SK-N-SH treated with all-trans-retinoic acid at 6 μM for 48 hours (cell line): ENCODE data around the gene CALML5.

ENCODE experiments used
- ATAC-seq: fragments of 200-7000 bp; cut with Tn5 transposase; 3 replicates; pipeline ENCODE4 v1.9.1; 2020; ENCODE audit warnings: mild to moderate bottlenecking, moderate library complexity
- ARNTL ChIP-seq: fragments of 450-650 bp; formaldehyde crosslinking; IDR thresholded peaks from 2 replicates; pipeline ENCODE4 v1.5.0; 2020; ENCODE audit warnings: low read depth, mild to moderate bottlenecking, moderate library complexity, borderline replicate concordance
- BACH2 ChIP-seq: fragments of 250-450 bp; sonication (Bioruptor Pico); IDR thresholded peaks from 2 replicates; pipeline ENCODE4 v1.9.0; 2021; ENCODE audit warnings: mild to moderate bottlenecking, borderline replicate concordance
- CSDC2 ChIP-seq: fragments of 250-450 bp; sonication (Bioruptor Pico); IDR thresholded peaks from 2 replicates; pipeline ENCODE4 v1.5.0; 2020; ENCODE audit warnings: mild to moderate bottlenecking, moderate library complexity
- ESRRG ChIP-seq: fragments of 250-450 bp; sonication (Bioruptor Pico); IDR thresholded peaks from 2 replicates; pipeline ENCODE4 v1.6.1; 2021; ENCODE audit warnings: mild to moderate bottlenecking
- ISL1 ChIP-seq: fragments of 250-450 bp; sonication (Bioruptor Pico); IDR thresholded peaks from 2 replicates; pipeline ENCODE4 v2.1.2; 2022; ENCODE audit warnings: mild to moderate bottlenecking, moderate library complexity
- OSR1 ChIP-seq: fragments of 250-450 bp; sonication (Bioruptor Pico); IDR thresholded peaks from 2 replicates; pipeline ENCODE4 v1.8.0; 2022; ENCODE audit warnings: moderate library complexity, mild to moderate bottlenecking, inconsistent platforms
- POU6F1 ChIP-seq: fragments of 250-450 bp; sonication (Bioruptor Pico); IDR thresholded peaks from 2 replicates; pipeline ENCODE4 v1.8.0; 2021; ENCODE audit warnings: low read depth, mild to moderate bottlenecking, moderate library complexity, borderline replicate concordance
- PPARA ChIP-seq: fragments of 250-450 bp; sonication (Bioruptor Pico); IDR thresholded peaks from 2 replicates; pipeline ENCODE4 v1.5.0; 2020; ENCODE audit warnings: mild to moderate bottlenecking, borderline replicate concordance
- RARB ChIP-seq: fragments of 250-450 bp; sonication (Bioruptor Pico); IDR thresholded peaks from 2 replicates; pipeline ENCODE4 v1.8.0; 2021; ENCODE audit warnings: mild to moderate bottlenecking, moderate library complexity
- SNAI2 ChIP-seq: fragments of 250-450 bp; sonication (Bioruptor Pico); IDR thresholded peaks from 2 replicates; pipeline ENCODE4 v1.5.0; 2020; ENCODE audit warnings: mild to moderate bottlenecking, moderate library complexity
- TCF4 ChIP-seq: fragments of 250-450 bp; sonication (Bioruptor Pico); IDR thresholded peaks from 2 replicates; pipeline ENCODE4 v1.8.0; 2021; ENCODE audit warnings: mild to moderate bottlenecking, moderate library complexity, borderline replicate concordance
- TSHZ2 ChIP-seq: fragments of 250-450 bp; sonication (Bioruptor Pico); IDR thresholded peaks from 2 replicates; pipeline ENCODE4 v1.5.0; 2020; ENCODE audit warnings: mild to moderate bottlenecking, moderate library complexity
- ZC3H10 ChIP-seq: fragments of 250-450 bp; sonication (Bioruptor Pico); IDR thresholded peaks from 2 replicates; pipeline ENCODE4 v1.5.1; 2021; ENCODE audit warnings: mild to moderate bottlenecking, moderate library complexity
- ZFP3 ChIP-seq: fragments of 250-450 bp; sonication (Bioruptor Pico); IDR thresholded peaks from 2 replicates; pipeline ENCODE4 v1.5.0; 2020; ENCODE audit warnings: mild to moderate bottlenecking, moderate library complexity
- ZFP30 ChIP-seq: fragments of 450-650 bp; formaldehyde crosslinking; IDR thresholded peaks from 2 replicates; pipeline ENCODE4 v1.5.0; 2022; ENCODE audit warnings: mild to moderate bottlenecking, moderate library complexity
- ZNF565 ChIP-seq: fragments of 450-650 bp; formaldehyde crosslinking; conservative IDR thresholded peaks from 2 replicates; pipeline ENCODE4 v1.5.0; 2020; ENCODE audit warnings: low read depth, mild to moderate bottlenecking, moderate library complexity
- ZNF70 ChIP-seq: fragments of 450-650 bp; formaldehyde crosslinking; IDR thresholded peaks from 2 replicates; pipeline ENCODE4 v1.5.0; 2020; ENCODE audit warnings: mild to moderate bottlenecking, moderate library complexity
- ZNF8 ChIP-seq: fragments of 450-650 bp; formaldehyde crosslinking; IDR thresholded peaks from 2 replicates; pipeline ENCODE4 v1.5.0; 2020; ENCODE audit warnings: mild to moderate bottlenecking, moderate library complexity
- TF ChIP-seq, protein P1 (sequence below): fragments of 250-450 bp; sonication (Bioruptor Pico); IDR thresholded peaks from 2 replicates; pipeline ENCODE4 v1.5.1; 2021; ENCODE audit warnings: mild to moderate bottlenecking, moderate library complexity
- TF ChIP-seq, protein P2 (sequence below): fragments of 250-450 bp; sonication (Bioruptor Pico); IDR thresholded peaks from 2 replicates; pipeline ENCODE4 v1.5.1; 2020; ENCODE audit warnings: low read depth, mild to moderate bottlenecking, moderate library complexity

Gene CALML5

DNA sequence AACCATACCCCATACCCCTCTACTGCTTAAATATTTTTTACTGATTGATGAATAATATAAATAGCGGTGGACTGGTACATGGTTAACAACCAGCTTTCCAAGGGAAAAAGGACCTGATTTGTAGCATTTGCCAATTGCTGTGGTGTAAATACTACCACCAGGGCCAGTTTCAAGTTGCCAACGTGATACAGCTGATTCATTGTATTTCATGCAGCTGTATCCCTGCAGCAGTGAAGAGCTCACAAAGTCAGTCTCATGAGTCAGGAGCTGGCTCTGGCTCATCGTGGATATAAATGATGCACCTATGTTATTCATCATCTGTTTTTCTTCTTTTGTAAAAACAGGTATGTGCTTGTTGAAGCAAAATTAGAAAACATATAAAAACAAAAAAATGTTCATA, 15.2 kb downstream of the CALML5 start:
- ATAC-seq: no peak
- TF ChIP-seq TCF4 (CRISPR knock-in tag) (no peak), OSR1 (CRISPR knock-in tag) (no peak), POU6F1 (no peak), PPARA (CRISPR knock-in tag) (no peak), ZNF70 (CRISPR knock-in tag) (no peak), BACH2 (no peak), ZFP3 (CRISPR knock-in tag) (no peak), ZNF8 (CRISPR knock-in tag) (no peak), ZC3H10 (no peak), SNAI2 (CRISPR knock-in tag) (no peak), TSHZ2 (CRISPR knock-in tag) (no peak)
- TF ChIP-seq, protein P1, sequence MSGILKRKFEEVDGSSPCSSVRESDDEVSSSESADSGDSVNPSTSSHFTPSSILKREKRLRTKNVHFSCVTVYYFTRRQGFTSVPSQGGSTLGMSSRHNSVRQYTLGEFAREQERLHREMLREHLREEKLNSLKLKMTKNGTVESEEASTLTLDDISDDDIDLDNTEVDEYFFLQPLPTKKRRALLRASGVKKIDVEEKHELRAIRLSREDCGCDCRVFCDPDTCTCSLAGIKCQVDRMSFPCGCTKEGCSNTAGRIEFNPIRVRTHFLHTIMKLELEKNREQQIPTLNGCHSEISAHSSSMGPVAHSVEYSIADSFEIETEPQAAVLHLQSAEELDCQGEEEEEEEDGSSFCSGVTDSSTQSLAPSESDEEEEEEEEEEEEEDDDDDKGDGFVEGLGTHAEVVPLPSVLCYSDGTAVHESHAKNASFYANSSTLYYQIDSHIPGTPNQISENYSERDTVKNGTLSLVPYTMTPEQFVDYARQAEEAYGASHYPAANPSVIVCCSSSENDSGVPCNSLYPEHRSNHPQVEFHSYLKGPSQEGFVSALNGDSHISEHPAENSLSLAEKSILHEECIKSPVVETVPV: no peak

DNA sequence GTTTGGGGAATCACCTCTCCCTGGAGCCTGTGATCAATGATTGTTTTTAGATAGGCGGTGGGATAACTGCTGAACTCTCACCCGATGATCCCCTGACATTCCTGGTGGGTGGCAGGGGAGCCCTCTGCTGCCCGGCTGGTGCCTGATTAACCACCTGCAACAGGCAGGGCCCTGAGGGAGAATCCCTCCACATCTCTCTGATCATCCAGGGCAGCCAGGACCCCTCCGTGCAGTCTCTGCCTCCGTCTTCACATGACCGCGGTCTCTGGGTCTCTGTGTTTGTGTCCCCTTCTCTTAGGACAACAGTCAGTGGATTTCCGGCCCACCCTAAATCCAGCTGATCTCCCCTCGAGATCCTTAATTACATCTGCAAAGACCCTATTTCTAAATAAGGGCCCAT, 17.4 kb downstream of the CALML5 start:
- TF ChIP-seq ISL1 (CRISPR knock-in tag) (no peak), CSDC2 (CRISPR knock-in tag) (no peak), PPARA (CRISPR knock-in tag) (no peak), BACH2 (no peak), ESRRG (CRISPR knock-in tag) (no peak), TSHZ2 (CRISPR knock-in tag) (no peak), ZNF565 (CRISPR knock-in tag) (no peak), ZNF70 (CRISPR knock-in tag) (no peak), ZC3H10 (no peak), ARNTL (CRISPR knock-in tag) (no peak), ZFP30 (CRISPR knock-in tag) (no peak), ZFP3 (CRISPR knock-in tag) (no peak), ZNF8 (CRISPR knock-in tag) (no peak)
- TF ChIP-seq, protein P2, sequence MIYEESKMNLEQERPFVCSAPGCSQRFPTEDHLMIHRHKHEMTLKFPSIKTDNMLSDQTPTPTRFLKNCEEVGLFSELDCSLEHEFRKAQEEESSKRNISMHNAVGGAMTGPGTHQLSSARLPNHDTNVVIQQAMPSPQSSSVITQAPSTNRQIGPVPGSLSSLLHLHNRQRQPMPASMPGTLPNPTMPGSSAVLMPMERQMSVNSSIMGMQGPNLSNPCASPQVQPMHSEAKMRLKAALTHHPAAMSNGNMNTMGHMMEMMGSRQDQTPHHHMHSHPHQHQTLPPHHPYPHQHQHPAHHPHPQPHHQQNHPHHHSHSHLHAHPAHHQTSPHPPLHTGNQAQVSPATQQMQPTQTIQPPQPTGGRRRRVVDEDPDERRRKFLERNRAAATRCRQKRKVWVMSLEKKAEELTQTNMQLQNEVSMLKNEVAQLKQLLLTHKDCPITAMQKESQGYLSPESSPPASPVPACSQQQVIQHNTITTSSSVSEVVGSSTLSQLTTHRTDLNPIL (CRISPR knock-in tag): no peak
- TF ChIP-seq, protein P1: no peak
- no peak for ATAC-seq

DNA sequence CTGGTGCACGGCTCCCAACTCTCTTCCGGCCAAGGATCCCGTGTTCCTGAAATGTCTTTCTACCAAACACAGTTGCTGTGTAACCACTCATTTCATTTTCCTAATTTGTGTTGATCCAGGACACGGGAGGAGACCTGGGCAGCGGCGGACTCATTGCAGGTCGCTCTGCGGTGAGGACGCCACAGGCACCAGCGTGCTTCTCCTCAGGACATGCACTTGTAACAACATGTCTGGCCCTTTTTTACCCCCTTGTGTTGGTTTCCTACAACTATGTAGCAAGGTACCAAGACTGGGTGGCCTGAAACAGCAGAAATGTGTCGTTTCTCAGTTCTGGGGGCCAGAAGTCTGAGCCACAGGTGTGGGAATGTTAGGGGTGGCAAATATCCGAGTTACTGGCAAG, 18.2 kb downstream of the CALML5 start:
- no peak for ATAC-seq
- TF ChIP-seq BACH2 (no peak), RARB (no peak)
